ENCODE results near the gene CHD5.

CHD5 gene

GRCh38 chr1:6130036-6130435, 50.1 kb downstream of the CHD5 start:
- no peak for DNase-seq

GRCh38 chr1:6129313-6129712, 50.8 kb downstream of the CHD5 start:
- no peak for DNase-seq

DNA sequence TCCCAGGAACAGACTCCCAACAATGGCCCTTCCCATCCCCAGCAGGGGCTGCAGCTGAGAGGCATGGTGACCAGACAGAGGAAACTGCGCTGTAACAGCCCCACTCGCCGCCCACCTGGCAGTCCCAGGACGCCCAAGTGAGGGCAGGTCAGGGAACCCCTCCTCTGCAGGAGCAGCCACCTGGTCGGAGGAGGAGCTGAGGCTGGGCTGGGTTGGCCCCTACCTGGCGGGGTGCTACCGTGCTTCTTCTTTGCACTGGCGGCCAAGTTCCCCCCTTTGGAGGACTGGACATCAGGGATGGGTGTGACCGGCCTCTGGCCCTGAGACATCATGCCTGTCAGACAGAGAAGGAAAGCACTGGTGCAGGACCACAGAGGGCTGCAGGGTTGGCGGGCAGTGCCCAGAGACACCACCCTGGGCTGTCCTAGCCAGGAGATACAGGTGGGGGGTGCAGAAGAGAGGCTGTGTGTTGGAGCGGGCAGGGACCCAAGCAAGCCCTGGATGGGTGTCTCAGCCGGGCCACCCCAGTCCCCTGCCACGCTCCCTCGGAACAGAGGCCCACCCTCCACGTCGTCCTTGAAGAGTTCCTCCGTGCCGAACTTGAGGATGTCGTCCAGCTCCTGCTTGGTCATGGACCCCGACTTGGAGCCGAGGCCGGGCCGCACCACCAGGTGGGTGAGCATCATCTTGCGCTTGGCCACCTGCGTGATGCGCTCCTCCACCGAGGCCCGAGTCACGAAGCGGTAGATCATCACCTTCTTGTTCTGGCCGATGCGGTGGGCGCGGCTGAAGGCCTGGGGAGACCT, 51.6 kb downstream of the CHD5 start:
- no peak for DNase-seq

DNA sequence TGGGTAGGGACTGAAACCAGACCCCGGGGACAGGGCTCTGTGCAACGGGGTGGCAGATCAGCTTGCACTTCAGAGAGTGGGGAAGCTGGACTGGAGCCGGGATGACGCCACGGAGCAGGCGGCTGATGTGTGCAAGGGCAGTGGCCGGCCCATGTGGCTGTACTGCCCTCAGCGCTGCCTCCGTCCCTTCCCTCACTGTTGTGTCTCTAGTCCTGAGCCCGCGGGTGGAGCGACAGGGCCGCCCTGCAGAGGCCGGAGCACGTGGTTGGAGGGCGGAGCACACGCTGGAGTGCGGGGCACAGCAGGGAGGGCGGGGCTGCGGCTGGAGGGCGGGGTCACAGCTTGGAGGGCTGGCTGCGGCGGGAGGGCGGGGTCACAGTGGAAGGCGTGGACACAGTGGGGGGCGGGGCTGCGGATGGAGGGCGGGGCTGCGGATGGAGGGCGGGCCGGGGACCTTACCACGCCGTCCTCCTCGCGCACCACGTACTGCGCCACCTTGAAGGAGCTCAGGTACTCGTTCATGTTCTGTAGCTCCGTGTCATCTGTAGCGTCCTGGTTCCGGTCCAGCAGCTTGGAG, 52.4 kb downstream of the CHD5 start:
- peak; percentile 61 for DNase-seq

DNA sequence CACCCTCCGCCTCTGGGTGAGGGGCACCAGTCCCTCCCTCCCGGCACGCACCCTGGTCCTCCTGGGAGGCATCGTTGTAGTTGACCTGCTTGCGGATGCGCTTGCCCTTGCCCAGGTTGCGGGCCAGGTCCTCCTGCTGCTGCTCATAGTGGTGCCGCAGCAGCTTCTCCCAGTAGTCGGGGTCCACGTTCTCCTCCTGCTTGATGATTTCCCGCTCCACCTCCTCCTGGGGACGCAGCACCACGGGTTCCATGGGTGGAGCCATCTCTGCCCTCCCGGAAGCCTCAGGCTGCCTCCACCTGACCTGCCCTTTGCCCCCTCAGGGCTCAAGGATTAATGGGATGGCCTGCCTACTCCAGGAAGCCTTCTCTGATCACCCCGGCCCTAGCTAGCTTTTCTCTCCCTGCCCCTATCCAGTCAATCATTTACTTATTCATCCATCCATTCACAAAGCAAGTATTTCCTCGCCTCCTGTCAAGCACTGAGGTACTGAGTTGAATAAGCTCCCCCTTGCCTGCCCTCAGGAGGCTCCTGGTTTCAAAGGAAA, 53.5 kb downstream of the CHD5 start:
- DNase-seq: no peak

DNA sequence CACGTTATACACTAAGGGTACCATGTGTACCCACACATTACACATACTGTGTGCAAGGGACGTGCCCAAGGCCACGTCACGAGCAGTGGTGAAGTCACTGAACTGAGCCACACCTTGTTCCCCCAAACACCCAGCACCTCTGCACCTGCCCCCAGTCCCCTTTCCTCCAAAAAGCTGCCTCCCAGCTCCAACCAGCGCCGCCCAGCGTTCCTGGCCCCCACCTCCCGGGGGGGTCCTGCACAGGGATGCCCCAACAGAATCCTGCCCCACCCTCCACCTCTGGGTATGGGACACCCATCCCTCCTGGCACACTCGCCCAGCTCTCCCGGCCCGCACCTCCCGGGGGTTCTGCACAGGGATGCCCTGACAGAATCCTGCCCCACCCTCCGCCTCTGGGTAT, 54.1 kb downstream of the CHD5 start:
- no peak for DNase-seq

- no peak for DNase-seq
Observed at GRCh38 chr1:6125366-6125765, 54.8 kb downstream of the CHD5 start.

DNA sequence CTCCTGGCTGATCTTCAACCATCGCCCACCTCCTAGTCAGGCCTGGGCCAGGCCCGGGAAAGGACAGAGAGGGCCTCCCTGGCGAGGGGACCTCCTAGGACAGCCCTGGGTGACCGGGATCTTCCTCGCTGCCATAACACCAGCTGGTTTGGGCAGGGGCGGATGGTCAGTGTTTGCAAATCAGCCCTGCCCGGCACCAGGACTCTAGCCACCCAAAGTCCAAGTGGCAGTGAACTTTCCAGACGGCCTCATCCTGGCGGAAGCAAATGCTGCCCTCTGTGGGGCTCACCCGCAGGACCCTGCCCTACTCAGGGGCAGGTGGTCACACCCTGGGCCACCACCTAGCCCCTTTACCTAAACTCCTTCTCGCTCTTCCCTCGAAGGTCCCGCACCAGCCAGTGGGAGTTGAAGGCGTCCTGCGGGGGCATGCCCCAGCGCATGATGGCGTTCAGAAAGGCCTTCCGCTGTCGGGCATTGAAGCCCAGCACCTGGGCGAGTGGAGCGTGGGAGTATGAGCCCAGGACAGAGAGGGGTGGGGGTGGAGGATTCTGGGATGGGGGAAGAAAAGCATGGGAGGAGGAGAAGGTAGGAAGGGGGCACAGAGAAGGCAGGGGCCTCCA, 55.3 kb downstream of the CHD5 start:
- DNase-seq: no peak

GRCh38 chr1:6124341-6124740, 55.8 kb downstream of the CHD5 start:
- DNase-seq: no peak

GRCh38 chr1:6123816-6124215, 56.3 kb downstream of the CHD5 start:
- DNase-seq: no peak

DNA sequence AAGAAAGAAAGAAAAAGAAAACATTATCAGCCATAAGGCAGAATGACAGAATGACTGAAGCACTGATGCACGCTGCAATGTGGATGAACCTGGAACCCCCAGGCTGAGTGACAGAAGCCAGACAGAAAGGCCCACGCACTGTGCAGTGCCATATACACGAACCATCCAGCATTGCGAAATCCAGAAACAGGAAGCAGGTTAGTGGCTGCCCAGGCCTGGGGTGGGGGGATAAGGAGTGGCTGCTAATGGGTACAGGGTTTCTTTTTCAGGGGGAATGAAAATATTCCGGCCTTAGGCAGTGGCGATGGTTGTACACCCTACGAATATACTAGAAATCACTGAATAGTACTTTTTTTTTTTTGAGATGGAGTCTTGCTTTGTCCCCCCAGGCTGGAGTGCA, 57.0 kb downstream of the CHD5 start:
- no peak for DNase-seq

DNA sequence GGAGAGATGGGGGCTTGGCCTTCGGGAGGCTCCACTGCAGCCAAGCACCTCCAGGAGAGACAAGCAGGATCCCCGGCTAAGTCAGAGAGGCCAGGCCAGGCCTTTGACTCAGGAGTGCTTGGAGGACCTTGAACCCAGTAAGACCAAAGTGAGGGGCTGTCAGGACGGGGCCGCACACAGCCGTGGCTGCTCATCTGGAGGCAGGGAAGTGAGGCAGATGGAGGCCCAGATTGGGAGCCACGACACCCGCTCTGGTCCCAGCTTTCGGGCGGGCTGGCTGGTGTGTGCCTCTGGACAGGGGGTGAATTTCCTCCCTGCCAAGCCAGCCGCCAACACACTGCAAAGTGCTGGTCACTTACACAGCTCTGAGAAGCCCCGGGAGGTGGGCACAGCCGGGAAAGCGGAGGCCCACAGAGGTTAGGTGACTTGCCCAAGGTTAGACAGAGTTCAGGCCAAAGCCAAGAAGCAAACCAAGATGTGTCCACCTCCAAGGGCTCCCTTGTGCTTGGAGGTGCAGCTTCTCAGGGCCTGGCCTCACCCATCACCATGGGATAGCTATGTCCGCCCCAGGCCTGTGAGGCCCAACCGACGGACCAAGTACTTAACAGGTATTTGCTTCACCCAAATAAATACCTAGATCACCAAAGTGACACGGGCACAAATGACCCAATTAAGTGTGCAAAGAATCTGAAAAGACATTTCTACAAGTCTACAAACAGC, 58.3 kb downstream of the CHD5 start:
- no peak for DNase-seq

- no peak for DNase-seq
Observed at GRCh38 chr1:6121021-6121421, 59.1 kb downstream of the CHD5 start.

- no peak for DNase-seq
Observed at GRCh38 chr1:6118415-6118814, 61.7 kb downstream of the CHD5 start.

- no peak for DNase-seq
Observed at GRCh38 chr1:6117624-6118023, 62.5 kb downstream of the CHD5 start.

DNA sequence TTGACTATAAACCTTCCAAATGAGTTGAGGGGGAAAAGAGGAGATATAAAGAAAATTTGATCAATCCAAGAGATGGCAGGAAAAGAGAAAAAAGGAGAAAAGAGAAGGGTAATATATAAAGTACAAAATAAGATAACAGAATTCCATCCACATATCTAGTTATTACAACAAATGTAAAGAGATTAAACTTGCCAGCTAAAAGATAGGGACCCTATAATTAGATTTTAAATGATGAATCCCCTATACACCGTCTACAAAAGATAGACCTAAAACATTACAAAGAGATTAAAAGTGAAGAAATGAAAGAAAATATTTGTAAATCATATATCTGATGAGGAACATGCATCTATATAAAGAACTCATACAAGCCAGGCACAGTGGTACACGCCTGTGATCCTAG, 63.1 kb downstream of the CHD5 start:
- DNase-seq: no peak

- no peak for DNase-seq
Observed at GRCh38 chr1:6116137-6116536, 64.0 kb downstream of the CHD5 start.

GRCh38 chr1:6113745-6114144, 66.4 kb downstream of the CHD5 start:
- no peak for DNase-seq

GRCh38 chr1:6113116-6113515, 67.0 kb downstream of the CHD5 start:
- DNase-seq: no peak

DNA sequence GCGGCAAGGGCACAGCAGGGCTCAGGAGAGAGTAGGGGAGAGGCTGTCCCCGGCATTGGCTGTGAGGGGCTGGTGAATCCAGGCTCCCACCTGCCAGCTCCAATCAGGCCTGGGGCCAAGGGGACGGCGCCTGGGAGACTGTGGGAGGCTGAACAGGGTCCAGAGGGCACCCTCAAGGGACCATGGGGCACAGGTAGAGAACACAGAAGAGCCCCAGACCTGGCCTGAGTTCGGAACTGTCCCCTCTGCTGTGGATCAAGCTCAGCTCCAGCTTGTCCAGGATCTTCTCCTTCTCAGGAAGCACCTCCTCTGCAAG, 67.5 kb downstream of the CHD5 start:
- no peak for DNase-seq

DNA sequence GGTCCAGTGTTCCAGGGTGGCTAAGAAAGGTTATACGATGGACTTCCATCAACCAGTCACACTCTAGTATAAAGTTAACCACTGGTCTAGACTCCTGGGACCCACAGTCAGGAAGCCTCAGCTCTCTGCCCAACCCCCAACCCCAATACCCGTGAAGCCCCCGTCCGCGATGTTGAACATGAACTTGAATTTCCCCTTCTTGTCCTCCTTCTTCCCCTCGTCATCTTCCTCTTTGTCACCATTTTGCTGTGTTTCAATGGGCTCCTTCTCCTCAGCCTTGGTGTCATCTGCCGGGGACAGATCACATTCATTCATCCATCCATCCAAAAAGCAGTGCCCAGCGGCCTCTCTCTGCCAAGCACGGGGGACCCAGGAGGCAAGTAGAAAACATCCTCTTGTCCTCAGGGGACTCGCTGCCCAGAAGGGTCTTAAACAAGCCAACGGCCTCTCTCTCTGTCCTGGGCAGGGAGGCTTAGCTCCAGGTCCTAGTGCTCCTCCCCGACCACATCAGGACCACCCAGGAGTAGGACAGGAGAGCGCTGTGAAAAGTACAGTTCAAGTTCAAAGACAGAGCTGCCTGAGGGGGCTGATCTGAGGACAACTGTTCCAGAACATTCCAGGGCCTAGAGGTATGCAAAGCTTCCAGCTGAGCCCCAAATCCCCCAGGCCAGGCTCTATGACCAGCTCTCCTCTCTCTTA, 68.0 kb downstream of the CHD5 start:
- DNase-seq: no peak

- DNase-seq: no peak
Observed at GRCh38 chr1:6111571-6111970, 68.5 kb downstream of the CHD5 start.

DNA sequence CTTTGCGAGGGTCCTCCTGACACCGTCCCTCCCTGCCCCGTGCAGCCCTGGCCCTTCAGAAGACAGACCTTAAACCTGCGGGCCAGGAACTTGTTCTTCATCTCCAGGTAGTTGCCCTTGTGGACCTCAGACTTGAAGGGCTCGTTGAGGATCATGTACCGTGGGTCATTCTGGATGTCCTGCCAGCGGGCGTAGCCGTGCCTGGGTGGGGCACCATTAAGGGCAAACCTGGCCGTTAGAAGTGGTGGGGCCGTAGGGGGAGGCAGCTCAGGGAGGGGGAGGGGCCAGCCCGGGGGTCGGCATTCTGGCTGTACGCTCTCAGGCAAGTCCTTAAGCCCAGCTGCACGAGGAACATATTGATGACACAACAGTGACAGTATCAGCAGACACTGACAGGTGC, 69.8 kb downstream of the CHD5 start:
- no peak for DNase-seq

Data from fibroblast of skin of right quadriceps (primary cell).